HG02571 (cell line): Measurements from ENCODE around the gene DDOST.

Source experiments
- ATAC-seq: cut with Tn5 transposase; IDR thresholded peaks from one replicate; pipeline ENCODE4 v1.9.1; 2021; ENCODE audit warnings: mild to moderate bottlenecking, moderate library complexity; ENCODE audit not compliant: unreplicated experiment

Gene DDOST

GRCh38 chr1:20661207-20662109, at the start of gene DDOST:
Gene DDOST, minus strand, starts transcription at chr1:20661369. Its CDS starts 19 bp downstream, at chr1:20661350.
- peak; percentile 94 for ATAC-seq

- ATAC-seq, result no peak
Measured at GRCh38 chr1:20710469-20711284, 49.5 kb upstream of the DDOST start.

- ATAC-seq, result no peak
Measured at GRCh38 chr1:20709868-20710267, 48.7 kb upstream of the DDOST start.

GRCh38 chr1:20708891-20709290, 47.7 kb upstream of the DDOST start:
- no peak for ATAC-seq

GRCh38 chr1:20708057-20708456, 46.9 kb upstream of the DDOST start:
- ATAC-seq, result no peak

- no peak for ATAC-seq
Measured at GRCh38 chr1:20706841-20707240, 45.7 kb upstream of the DDOST start.

- ATAC-seq, result no peak
Measured at GRCh38 chr1:20705203-20705755, 44.1 kb upstream of the DDOST start.

- no peak for ATAC-seq
Measured at GRCh38 chr1:20704390-20705202, 43.4 kb upstream of the DDOST start.

- ATAC-seq, result no peak
Measured at GRCh38 chr1:20703124-20703756, 42.1 kb upstream of the DDOST start.

GRCh38 chr1:20702416-20702815, 41.2 kb upstream of the DDOST start:
- ATAC-seq, result no peak

GRCh38 chr1:20701847-20702246, 40.7 kb upstream of the DDOST start:
- ATAC-seq, result no peak

GRCh38 chr1:20701446-20701845, 40.3 kb upstream of the DDOST start:
- ATAC-seq, result no peak

GRCh38 chr1:20700636-20701215, 39.6 kb upstream of the DDOST start:
- no peak for ATAC-seq

GRCh38 chr1:20699558-20699957, 38.4 kb upstream of the DDOST start:
- no peak for ATAC-seq

GRCh38 chr1:20698195-20698910, 37.2 kb upstream of the DDOST start:
- ATAC-seq, result no peak

- no peak for ATAC-seq
Measured at GRCh38 chr1:20697563-20697962, 36.4 kb upstream of the DDOST start.

GRCh38 chr1:20696397-20697333, 35.5 kb upstream of the DDOST start:
- no peak for ATAC-seq

GRCh38 chr1:20695515-20695914, 34.3 kb upstream of the DDOST start:
- ATAC-seq, result no peak
